Measurements from ENCODE around the gene PHACTR1.
"Not testable (repeated sequence)": the region's sequence is repeated elsewhere in the genome, so short reads cannot be mapped to it uniquely, and the experiment has no call there.

Gene PHACTR1

GRCh38 chr6:13314806-13315205 is 598.2 kb downstream of the PHACTR1 start:
- Histone ChIP-seq H3K4me3 (ENCODE audit: low read length) (no peak overlapping the region), H3K9me3 (ENCODE audit: control insufficient read depth, insufficient read depth, low read length) (no peaks in the 10 kb centered on the region), H3K27me3 (ENCODE audit: control insufficient read depth, insufficient read depth, low read length) (no peaks in the 10 kb centered on the region), H3K4me1 (ENCODE audit: control insufficient read depth, insufficient read depth, low read length) (no peaks in the 10 kb centered on the region), H3K27ac (ENCODE audit: low read length) (no peak overlapping the region), H3K36me3 (ENCODE audit: control insufficient read depth, insufficient read depth, low read length) (peaks cover 16% of the 10 kb centered on the region; the same call in 1 of the 2 replicates)
- no peak for DNase-seq (ENCODE audit: low read depth, low spot score)

GRCh38 chr6:13315896-13316295 is 599.3 kb downstream of the PHACTR1 start:
- H3K9me3 ChIP-seq (ENCODE audit: control insufficient read depth, insufficient read depth, low read length) = no peaks in the 10 kb centered on the region
- no peak for DNase-seq (ENCODE audit: low read depth, low spot score)
- no peak overlapping the region for H3K27ac ChIP-seq (ENCODE audit: low read length)
- H3K4me1 ChIP-seq (ENCODE audit: control insufficient read depth, insufficient read depth, low read length) = no peaks in the 10 kb centered on the region
- H3K36me3 ChIP-seq (ENCODE audit: control insufficient read depth, insufficient read depth, low read length) = peaks cover 23% of the 10 kb centered on the region; the same call in 1 of the 2 replicates
- no CpG with 5 or more reads among the region's 5 CpGs for WGBS (ENCODE audit: insufficient coverage, insufficient read length)
- no peak overlapping the region for H3K4me3 ChIP-seq (ENCODE audit: low read length)
- no peaks in the 10 kb centered on the region for H3K27me3 ChIP-seq (ENCODE audit: control insufficient read depth, insufficient read depth, low read length)

- no peak overlapping the region for H3K4me3 ChIP-seq (ENCODE audit: low read length)
- H3K27ac ChIP-seq (ENCODE audit: low read length) = no peak overlapping the region
- no peaks in the 10 kb centered on the region for H3K27me3 ChIP-seq (ENCODE audit: control insufficient read depth, insufficient read depth, low read length)
- WGBS (ENCODE audit: insufficient coverage, insufficient read length) = no CpG with 5 or more reads among the region's 2 CpGs
- H3K36me3 ChIP-seq (ENCODE audit: control insufficient read depth, insufficient read depth, low read length) = peaks cover 24% of the 10 kb centered on the region; the same call in 1 of the 2 replicates
- no peaks in the 10 kb centered on the region for H3K9me3 ChIP-seq (ENCODE audit: control insufficient read depth, insufficient read depth, low read length)
- no peak for DNase-seq (ENCODE audit: low read depth, low spot score)
- H3K4me1 ChIP-seq (ENCODE audit: control insufficient read depth, insufficient read depth, low read length) = no peaks in the 10 kb centered on the region
Measured at GRCh38 chr6:13318821-13319220, 602.3 kb downstream of the PHACTR1 start.

GRCh38 chr6:13319891-13320564 is 603.5 kb downstream of the PHACTR1 start:
- Histone ChIP-seq H3K27me3 (ENCODE audit: control insufficient read depth, insufficient read depth, low read length) (no peaks in the 10 kb centered on the region), H3K36me3 (ENCODE audit: control insufficient read depth, insufficient read depth, low read length) (peaks cover 24% of the 10 kb centered on the region; the same call in 1 of the 2 replicates), H3K27ac (ENCODE audit: low read length) (no peak overlapping the region), H3K9me3 (ENCODE audit: control insufficient read depth, insufficient read depth, low read length) (no peaks in the 10 kb centered on the region), H3K4me1 (ENCODE audit: control insufficient read depth, insufficient read depth, low read length) (no peaks in the 10 kb centered on the region), H3K4me3 (ENCODE audit: low read length) (no peak overlapping the region)
- no CpG with 5 or more reads among the region's 5 CpGs for WGBS (ENCODE audit: insufficient coverage, insufficient read length)
- no peak for DNase-seq (ENCODE audit: low read depth, low spot score)

DNA sequence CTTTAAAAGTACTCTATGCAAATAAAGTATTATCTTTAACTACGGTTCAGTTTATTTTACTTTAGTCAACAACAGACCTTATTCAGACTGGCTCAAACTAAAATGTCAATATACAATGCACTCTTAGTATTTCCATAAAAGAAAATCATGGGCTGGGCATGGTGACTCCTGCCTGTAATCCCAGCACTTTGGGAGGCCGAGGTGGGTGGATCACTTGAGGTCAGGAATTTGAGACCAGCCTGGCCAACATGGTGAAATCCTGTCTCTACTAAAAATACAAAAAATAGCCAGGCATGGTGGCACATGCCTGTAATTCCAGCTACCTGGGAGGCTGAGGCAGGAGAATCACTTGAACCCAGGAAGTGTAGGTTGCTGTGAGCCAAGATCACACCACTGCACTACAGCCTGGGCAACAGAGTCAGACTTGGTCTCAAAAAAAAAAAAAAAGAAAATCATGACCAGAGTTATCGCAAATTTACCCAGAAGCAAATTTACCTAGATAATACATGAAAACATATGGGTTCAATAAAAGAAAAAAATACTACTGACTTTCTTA is 609.5 kb downstream of the PHACTR1 start:
- not testable (repeated sequence) for H3K36me3 ChIP-seq (ENCODE audit: control insufficient read depth, insufficient read depth, low read length); H3K4me1 ChIP-seq (ENCODE audit: control insufficient read depth, insufficient read depth, low read length); H3K27ac ChIP-seq (ENCODE audit: low read length); H3K4me3 ChIP-seq (ENCODE audit: low read length); H3K27me3 ChIP-seq (ENCODE audit: control insufficient read depth, insufficient read depth, low read length); DNase-seq (ENCODE audit: low read depth, low spot score); H3K9me3 ChIP-seq (ENCODE audit: control insufficient read depth, insufficient read depth, low read length)
- no CpG with 5 or more reads among the region's 3 CpGs for WGBS (ENCODE audit: insufficient coverage, insufficient read length)

DNA sequence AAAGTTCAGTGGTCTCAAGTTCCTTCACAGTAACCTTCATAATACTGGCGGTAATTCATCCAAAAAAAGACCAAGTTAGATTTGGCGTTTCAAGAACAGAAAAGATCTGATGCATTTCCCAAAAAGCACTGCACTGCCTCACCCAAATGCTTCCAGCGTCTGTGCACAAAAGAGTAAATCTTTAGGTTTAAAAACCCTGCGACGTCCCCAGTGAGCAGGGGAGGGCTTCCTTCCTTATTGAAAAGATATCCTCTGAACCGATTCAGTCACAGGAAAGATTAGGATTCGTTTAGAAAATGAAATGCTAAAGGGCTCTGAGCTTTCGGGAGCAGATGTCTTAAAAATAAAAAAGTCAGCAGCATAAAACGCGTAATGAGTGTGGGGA is 611.1 kb downstream of the PHACTR1 start:
- Histone ChIP-seq H3K4me3 (ENCODE audit: low read length) (peak overlapping the region; percentile 72; the same call in 1 of the 2 replicates), H3K36me3 (ENCODE audit: control insufficient read depth, insufficient read depth, low read length) (no peaks in the 10 kb centered on the region; the same call in 1 of the 2 replicates), H3K9me3 (ENCODE audit: control insufficient read depth, insufficient read depth, low read length) (no peaks in the 10 kb centered on the region), H3K27me3 (ENCODE audit: control insufficient read depth, insufficient read depth, low read length) (no peaks in the 10 kb centered on the region), H3K4me1 (ENCODE audit: control insufficient read depth, insufficient read depth, low read length) (no peaks in the 10 kb centered on the region), H3K27ac (ENCODE audit: low read length) (no peak overlapping the region)
- no CpG with 5 or more reads among the region's 10 CpGs for WGBS (ENCODE audit: insufficient coverage, insufficient read length)
- no peak for DNase-seq (ENCODE audit: low read depth, low spot score)

DNA sequence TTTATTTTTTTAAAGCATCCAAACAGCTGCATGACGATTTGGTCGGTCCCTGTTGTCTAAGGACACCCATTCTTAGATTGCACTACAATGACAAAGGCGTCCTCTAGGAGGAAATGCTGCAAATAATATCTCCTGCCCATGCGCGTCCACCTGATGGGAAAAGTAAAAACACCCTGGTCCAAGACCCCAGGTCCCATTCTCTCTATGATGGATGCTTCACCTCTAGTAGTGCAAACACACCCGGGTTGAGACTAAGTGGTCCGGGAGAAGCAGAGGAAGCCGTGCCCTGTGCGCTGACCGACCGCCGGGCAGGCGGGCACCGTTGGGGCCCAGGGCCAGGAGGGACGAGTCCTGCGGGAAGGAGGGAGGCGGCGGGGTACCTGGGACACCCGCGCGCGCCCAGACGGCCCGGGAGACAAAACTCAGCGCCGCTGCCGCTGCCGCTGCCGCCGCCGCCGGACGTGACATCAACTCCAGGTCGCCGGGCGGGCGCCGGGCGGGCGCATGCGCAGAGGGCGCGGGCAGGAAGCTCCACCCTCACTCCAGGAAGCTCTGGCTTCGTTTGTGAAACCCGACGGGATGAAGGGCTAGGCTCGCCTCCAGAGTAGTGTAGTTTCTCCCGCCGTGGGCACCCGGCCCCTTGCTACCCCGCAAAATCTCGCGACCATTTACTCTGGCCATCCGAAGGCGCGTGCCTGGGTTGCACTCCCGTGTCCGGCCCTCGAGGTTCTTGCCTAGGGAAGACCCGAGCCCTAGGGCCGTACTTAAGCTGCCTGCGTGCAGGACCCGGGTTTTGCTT is 611.7 kb downstream of the PHACTR1 start, which contains the start of gene TBC1D7:
TBC1D7 (minus strand) TSS at position 462 of the 799 bp plus-strand sequence. CDS start 1,639 bp downstream, outside the sequence.
- no peaks in the 10 kb centered on the region for H3K4me1 ChIP-seq (ENCODE audit: control insufficient read depth, insufficient read depth, low read length)
- WGBS (ENCODE audit: insufficient coverage, insufficient read length) = no CpG with 5 or more reads among the region's 63 CpGs
- no peaks in the 10 kb centered on the region for H3K9me3 ChIP-seq (ENCODE audit: control insufficient read depth, insufficient read depth, low read length)
- peak within 1 kb of the TSS; percentile 72 for H3K4me3 ChIP-seq (ENCODE audit: low read length)
- no peak within 1 kb of the TSS for H3K27ac ChIP-seq (ENCODE audit: low read length)
- peak; percentile 60 for DNase-seq (ENCODE audit: low read depth, low spot score)
- no peaks in the 10 kb centered on the region; the same call in 1 of the 2 replicates for H3K36me3 ChIP-seq (ENCODE audit: control insufficient read depth, insufficient read depth, low read length)
- H3K27me3 ChIP-seq (ENCODE audit: control insufficient read depth, insufficient read depth, low read length) = no peaks in the 10 kb centered on the region

- Histone ChIP-seq H3K27me3 (ENCODE audit: control insufficient read depth, insufficient read depth, low read length) (no peaks in the 10 kb centered on the region), H3K4me1 (ENCODE audit: control insufficient read depth, insufficient read depth, low read length) (no peaks in the 10 kb centered on the region), H3K27ac (ENCODE audit: low read length) (no peak overlapping the region), H3K36me3 (ENCODE audit: control insufficient read depth, insufficient read depth, low read length) (no peaks in the 10 kb centered on the region; the same call in 1 of the 2 replicates), H3K4me3 (ENCODE audit: low read length) (peak overlapping the region; percentile 72; the same call in 1 of the 2 replicates), H3K9me3 (ENCODE audit: control insufficient read depth, insufficient read depth, low read length) (no peaks in the 10 kb centered on the region)
- WGBS (ENCODE audit: insufficient coverage, insufficient read length) = no CpG with 5 or more reads among the region's 2 CpGs
- DNase-seq (ENCODE audit: low read depth, low spot score) = no peak
Measured at GRCh38 chr6:13328875-13329183, 612.3 kb downstream of the PHACTR1 start.

DNA sequence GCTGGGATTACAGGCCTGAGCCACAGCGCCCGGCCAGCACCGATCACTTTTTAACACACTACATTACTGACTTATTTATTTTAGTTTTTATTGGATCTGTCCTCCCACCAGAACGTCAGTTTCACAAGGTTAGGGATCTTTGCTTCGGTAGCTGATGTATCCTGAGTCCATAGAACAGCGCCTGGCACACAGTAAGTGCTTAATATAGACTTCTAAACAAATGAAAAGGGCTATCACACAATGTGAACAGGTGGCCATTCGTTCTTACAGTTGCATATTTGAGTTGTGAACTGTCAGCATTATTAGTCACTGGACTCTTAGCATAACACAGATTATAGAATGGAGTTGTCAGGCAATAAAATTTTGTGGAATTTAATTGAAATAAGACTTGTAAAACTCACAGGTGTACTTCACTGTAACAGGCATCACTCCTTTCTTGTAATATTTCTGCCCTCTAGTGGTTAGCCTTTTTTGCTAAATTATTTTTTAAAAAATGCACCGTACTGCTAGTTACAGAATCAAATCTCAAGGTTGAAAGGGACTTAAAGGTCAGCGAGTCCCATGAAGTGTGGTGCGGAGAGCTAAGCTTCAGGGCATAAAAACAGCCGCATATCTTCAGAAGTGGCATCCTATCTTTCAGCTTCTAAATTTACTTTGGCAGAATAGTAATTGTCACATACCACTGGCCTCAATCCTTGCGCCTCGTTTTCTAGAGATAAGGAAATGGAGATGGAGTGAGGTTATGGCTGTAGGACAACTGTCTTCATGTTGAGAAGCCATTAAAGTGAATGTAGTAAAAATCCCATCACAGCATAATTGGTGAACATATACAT is 615.2 kb downstream of the PHACTR1 start:
- Histone ChIP-seq H3K9me3 (ENCODE audit: control insufficient read depth, insufficient read depth, low read length) (no peaks in the 10 kb centered on the region), H3K27ac (ENCODE audit: low read length) (no peak overlapping the region), H3K36me3 (ENCODE audit: control insufficient read depth, insufficient read depth, low read length) (no peaks in the 10 kb centered on the region), H3K4me1 (ENCODE audit: control insufficient read depth, insufficient read depth, low read length) (no peaks in the 10 kb centered on the region; the same call in 1 of the 2 replicates), H3K27me3 (ENCODE audit: control insufficient read depth, insufficient read depth, low read length) (no peaks in the 10 kb centered on the region), H3K4me3 (ENCODE audit: low read length) (no peak overlapping the region)
- WGBS (ENCODE audit: insufficient coverage, insufficient read length) = no CpG with 5 or more reads among the region's 13 CpGs
- no peak for DNase-seq (ENCODE audit: low read depth, low spot score)

DNA sequence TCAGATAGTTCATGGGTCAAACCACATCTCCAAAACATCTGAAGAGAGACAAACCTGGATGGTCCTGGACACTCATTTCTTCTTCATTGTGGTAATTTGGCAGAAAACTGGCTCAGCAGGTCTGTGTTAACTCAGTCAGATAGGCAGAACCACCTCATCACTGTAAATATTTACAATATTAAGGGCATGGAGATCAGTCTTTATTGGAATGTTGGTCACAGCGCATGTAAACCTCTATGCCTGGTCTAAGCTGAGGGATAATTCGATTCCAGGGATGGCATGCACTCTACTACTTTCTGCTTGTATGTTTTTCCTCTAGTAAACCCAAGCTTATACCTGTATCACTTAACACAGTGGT is 615.8 kb downstream of the PHACTR1 start:
- WGBS (ENCODE audit: insufficient coverage, insufficient read length) = no CpG with 5 or more reads among the region's 2 CpGs

More for the DNA sequence above, 615.8 kb downstream of the PHACTR1 start:
- no peak for DNase-seq (ENCODE audit: low read depth, low spot score)
- H3K4me3 ChIP-seq (ENCODE audit: low read length) = no peak overlapping the region
- H3K36me3 ChIP-seq (ENCODE audit: control insufficient read depth, insufficient read depth, low read length) = no peaks in the 10 kb centered on the region
- no peaks in the 10 kb centered on the region for H3K27me3 ChIP-seq (ENCODE audit: control insufficient read depth, insufficient read depth, low read length)
- no peak overlapping the region for H3K27ac ChIP-seq (ENCODE audit: low read length)
- H3K9me3 ChIP-seq (ENCODE audit: control insufficient read depth, insufficient read depth, low read length) = no peaks in the 10 kb centered on the region
- no peaks in the 10 kb centered on the region; the same call in 1 of the 2 replicates for H3K4me1 ChIP-seq (ENCODE audit: control insufficient read depth, insufficient read depth, low read length)
